ENCODE data around the gene GNG2.

- no peak for TF ChIP-seq POLR2A (IDR thresholded peaks at IDR 0.05)
- TF ChIP-seq, protein P1, sequence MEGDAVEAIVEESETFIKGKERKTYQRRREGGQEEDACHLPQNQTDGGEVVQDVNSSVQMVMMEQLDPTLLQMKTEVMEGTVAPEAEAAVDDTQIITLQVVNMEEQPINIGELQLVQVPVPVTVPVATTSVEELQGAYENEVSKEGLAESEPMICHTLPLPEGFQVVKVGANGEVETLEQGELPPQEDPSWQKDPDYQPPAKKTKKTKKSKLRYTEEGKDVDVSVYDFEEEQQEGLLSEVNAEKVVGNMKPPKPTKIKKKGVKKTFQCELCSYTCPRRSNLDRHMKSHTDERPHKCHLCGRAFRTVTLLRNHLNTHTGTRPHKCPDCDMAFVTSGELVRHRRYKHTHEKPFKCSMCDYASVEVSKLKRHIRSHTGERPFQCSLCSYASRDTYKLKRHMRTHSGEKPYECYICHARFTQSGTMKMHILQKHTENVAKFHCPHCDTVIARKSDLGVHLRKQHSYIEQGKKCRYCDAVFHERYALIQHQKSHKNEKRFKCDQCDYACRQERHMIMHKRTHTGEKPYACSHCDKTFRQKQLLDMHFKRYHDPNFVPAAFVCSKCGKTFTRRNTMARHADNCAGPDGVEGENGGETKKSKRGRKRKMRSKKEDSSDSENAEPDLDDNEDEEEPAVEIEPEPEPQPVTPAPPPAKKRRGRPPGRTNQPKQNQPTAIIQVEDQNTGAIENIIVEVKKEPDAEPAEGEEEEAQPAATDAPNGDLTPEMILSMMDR (IDR thresholded peaks at IDR 0.05): no peak
Measured at GRCh38 chr14:51929166-51929565, 68.8 kb downstream of the GNG2 start.

Measured in body of pancreas (tissue), 4 donors.